GM12891 (cell line): ENCODE data around the gene MZB1.

ENCODE experiments used
- POLR2A ChIP-seq: IDR thresholded peaks from 2 replicates; pipeline ENCODE4 v1.6.1; 2011; ENCODE audit warnings: low read depth, low read length, control low read depth
- POLR2AphosphoS5 ChIP-seq: IDR thresholded peaks from 2 replicates; pipeline ENCODE4 v1.6.1; 2011; ENCODE audit warnings: low read depth, low read length, control low read depth
- TAF1 ChIP-seq: IDR thresholded peaks from 2 replicates; pipeline ENCODE4 v1.6.1; 2011; ENCODE audit warnings: low read depth, low read length, control low read depth

DNA sequence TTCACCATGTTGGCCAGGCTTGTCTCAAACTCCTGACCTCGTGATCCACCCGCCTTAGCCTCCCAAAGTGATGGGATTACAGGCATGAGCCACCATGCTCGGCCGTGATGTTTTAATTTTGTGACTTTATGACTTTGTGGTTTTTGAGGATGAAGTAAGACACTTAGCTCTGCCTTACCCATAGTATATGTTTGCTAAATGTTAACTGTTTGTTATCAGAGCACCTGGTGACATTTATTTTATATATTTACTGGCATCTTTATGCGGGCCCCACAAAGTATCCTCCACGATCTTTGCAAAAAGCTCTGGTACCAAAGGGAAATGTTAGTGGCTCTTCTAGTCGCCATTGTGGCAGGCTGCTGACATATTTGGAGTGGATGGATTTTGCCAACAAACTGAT is 13.3 kb downstream of the MZB1 start:
- TF ChIP-seq POLR2A, result no peak
- no peak for TF ChIP-seq POLR2AphosphoS5
- TF ChIP-seq TAF1, result no peak
